Panc1 (cell line): Measurements from ENCODE around the gene FAR1.

Source experiments
- POLR2AphosphoS5 ChIP-seq: IDR thresholded peaks from 2 replicates; pipeline ENCODE4 v1.6.1; 2012; ENCODE audit warnings: mild to moderate bottlenecking, low read depth, low read length, moderate library complexity
- REST ChIP-seq, 2 experiments: IDR thresholded peaks; 2 replicates each; pipeline ENCODE4 v1.6.1; 2011 to 2012; ENCODE audit warnings: low read depth in 2 of 2, control low read depth in 1 of 2, low read length in 1 of 2, mild to moderate bottlenecking in 1 of 2, moderate library complexity in 1 of 2; ENCODE audit not compliant: insufficient read depth in 1 of 2
- SIN3A ChIP-seq: IDR thresholded peaks from 2 replicates; pipeline ENCODE4 v1.6.1; 2012; ENCODE audit warnings: low read depth, mild to moderate bottlenecking, low read length, moderate library complexity, borderline replicate concordance; ENCODE audit not compliant: insufficient read depth
- TCF7L2 ChIP-seq: IDR thresholded peaks from 2 replicates; pipeline ENCODE4 v1.6.1; 2011; ENCODE audit warnings: mild to moderate bottlenecking, low read depth, low read length, inconsistent platforms
- TF ChIP-seq, protein P1 (sequence below): fragments of 450-650 bp; IDR thresholded peaks from 2 replicates; pipeline ENCODE4 v1.5.1; 2017; ENCODE audit warnings: mild to moderate bottlenecking

GRCh38 chr11:13647391-13647790, 21.1 kb upstream of the FAR1 start:
- TF ChIP-seq, protein P1, sequence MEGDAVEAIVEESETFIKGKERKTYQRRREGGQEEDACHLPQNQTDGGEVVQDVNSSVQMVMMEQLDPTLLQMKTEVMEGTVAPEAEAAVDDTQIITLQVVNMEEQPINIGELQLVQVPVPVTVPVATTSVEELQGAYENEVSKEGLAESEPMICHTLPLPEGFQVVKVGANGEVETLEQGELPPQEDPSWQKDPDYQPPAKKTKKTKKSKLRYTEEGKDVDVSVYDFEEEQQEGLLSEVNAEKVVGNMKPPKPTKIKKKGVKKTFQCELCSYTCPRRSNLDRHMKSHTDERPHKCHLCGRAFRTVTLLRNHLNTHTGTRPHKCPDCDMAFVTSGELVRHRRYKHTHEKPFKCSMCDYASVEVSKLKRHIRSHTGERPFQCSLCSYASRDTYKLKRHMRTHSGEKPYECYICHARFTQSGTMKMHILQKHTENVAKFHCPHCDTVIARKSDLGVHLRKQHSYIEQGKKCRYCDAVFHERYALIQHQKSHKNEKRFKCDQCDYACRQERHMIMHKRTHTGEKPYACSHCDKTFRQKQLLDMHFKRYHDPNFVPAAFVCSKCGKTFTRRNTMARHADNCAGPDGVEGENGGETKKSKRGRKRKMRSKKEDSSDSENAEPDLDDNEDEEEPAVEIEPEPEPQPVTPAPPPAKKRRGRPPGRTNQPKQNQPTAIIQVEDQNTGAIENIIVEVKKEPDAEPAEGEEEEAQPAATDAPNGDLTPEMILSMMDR = no peak
- TF ChIP-seq SIN3A (no peak), POLR2AphosphoS5 (no peak), REST (IDR thresholded peaks at IDR 0.05; ENCODE audit: insufficient read depth in 1 of 2, low read depth in 2 of 2, low read length in 1 of 2) (no peak), TCF7L2 (no peak)
